Suprapubic skin (tissue), 4 donors: Measurements from ENCODE around the gene CYP26B1. TPM values are rescaled to one million over a fixed set of nuclear protein-coding genes. Genes with fewer than 3 reads are reported as not detected.

Source experiments
- DNase-seq, 2 donors: peaks; one replicate each; pipeline ENCODE4 v3.0.0-alpha.2; 2019; ENCODE audit warnings: low spot score in 2 of 2
- H3K27ac ChIP-seq: fragments of 200-600 bp; sonication (generic); one replicate; pipeline ENCODE4 v1.5.1; 2019
- H3K27me3 ChIP-seq: fragments of 200-600 bp; sonication (generic); one replicate; pipeline ENCODE4 v1.5.1; 2019
- H3K36me3 ChIP-seq: fragments of 200-600 bp; sonication (generic); one replicate; pipeline ENCODE4 v1.5.1; 2019
- H3K4me1 ChIP-seq: fragments of 200-600 bp; sonication (generic); one replicate; pipeline ENCODE4 v1.5.1; 2019
- H3K4me3 ChIP-seq: fragments of 200-600 bp; sonication (generic); one replicate; pipeline ENCODE4 v1.5.1; 2019; ENCODE audit warnings: mild to moderate bottlenecking
- H3K9me3 ChIP-seq: fragments of 200-600 bp; sonication (generic); one replicate; pipeline ENCODE4 v1.5.1; 2019
- EP300 ChIP-seq: sonication (generic); formaldehyde crosslinking; IDR thresholded peaks from one replicate; pipeline ENCODE4 v1.6.1; 2017; ENCODE audit warnings: antibody characterized with exemption
- POLR2A ChIP-seq, 2 donors: fragments of 450-650 bp; IDR thresholded peaks; one replicate each; pipeline ENCODE4 v1.6.1; 2017; ENCODE audit warnings: antibody characterized with exemption in 2 of 2, mild to moderate bottlenecking in 2 of 2, moderate library complexity in 2 of 2
- POLR2AphosphoS5 ChIP-seq, 3 donors: sonication (generic); formaldehyde crosslinking; IDR thresholded peaks; one replicate each; pipeline ENCODE4 v1.6.1; 2017; ENCODE audit warnings: antibody characterized with exemption in 3 of 3
- WGBS: methylation state at CpG from one replicate; pipeline ENCODE4 v1.1.5; 2018; 5-methylcytosine and 5-hydroxymethylcytosine counted together
- total RNA-seq, 4 donors: library from RNA; depleted of rRNA; stranded (reverse); fragments of >200 nt; gene quantifications; one replicate each; pipeline ENCODE4 v1.1.0, GENCODE V29; 2016
- TF ChIP-seq, protein P1 (sequence below), 2 donors: fragments of 200-600 bp in 1 of 2; fragments of 450-650 bp in 1 of 2; sonication (generic) in 1 of 2; IDR thresholded peaks; one replicate each; pipeline ENCODE4 v1.5.1; 2016 to 2019; ENCODE audit warnings: antibody characterized with exemption in 2 of 2, mild to moderate bottlenecking in 1 of 2, moderate library complexity in 1 of 2

The CYP26B1 gene
- total RNA-seq, 4 donors from 2014 or later, result 53.3 to 83.3 (median 67.7) TPM

DNA sequence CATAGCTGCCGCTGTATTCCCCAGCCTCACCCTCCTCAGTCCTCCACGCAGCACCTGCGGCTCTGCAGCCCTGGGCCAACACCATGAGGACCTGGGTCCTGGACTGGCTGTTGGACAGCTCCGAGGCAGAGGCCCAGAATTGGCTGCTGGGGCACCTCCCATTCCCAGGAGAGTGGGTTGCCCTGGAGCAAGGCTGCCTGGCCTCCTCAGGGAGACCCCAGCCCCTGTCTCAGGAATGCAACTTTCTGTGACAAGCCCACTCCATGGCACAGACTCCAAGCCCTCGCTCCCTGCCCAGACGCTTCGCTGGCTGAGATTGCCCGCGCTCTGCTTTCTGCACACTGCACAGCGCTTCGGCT is 33.0 kb downstream of the CYP26B1 start:
- H3K27ac ChIP-seq, result peak overlapping the region; percentile 70
- TF ChIP-seq EP300 (no peak), POLR2AphosphoS5 (IDR thresholded peaks at IDR 0.05) (no peak), POLR2A (IDR thresholded peaks at IDR 0.05) (no peak)
- TF ChIP-seq, protein P1, sequence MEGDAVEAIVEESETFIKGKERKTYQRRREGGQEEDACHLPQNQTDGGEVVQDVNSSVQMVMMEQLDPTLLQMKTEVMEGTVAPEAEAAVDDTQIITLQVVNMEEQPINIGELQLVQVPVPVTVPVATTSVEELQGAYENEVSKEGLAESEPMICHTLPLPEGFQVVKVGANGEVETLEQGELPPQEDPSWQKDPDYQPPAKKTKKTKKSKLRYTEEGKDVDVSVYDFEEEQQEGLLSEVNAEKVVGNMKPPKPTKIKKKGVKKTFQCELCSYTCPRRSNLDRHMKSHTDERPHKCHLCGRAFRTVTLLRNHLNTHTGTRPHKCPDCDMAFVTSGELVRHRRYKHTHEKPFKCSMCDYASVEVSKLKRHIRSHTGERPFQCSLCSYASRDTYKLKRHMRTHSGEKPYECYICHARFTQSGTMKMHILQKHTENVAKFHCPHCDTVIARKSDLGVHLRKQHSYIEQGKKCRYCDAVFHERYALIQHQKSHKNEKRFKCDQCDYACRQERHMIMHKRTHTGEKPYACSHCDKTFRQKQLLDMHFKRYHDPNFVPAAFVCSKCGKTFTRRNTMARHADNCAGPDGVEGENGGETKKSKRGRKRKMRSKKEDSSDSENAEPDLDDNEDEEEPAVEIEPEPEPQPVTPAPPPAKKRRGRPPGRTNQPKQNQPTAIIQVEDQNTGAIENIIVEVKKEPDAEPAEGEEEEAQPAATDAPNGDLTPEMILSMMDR (IDR thresholded peaks at IDR 0.05), result no peak
- H3K4me3 ChIP-seq, result no peak overlapping the region
- H3K4me1 ChIP-seq, result peaks cover 31% of the 10 kb centered on the region
- WGBS, result 77% methylated on average over 11 of the region's 11 CpGs
- H3K36me3 ChIP-seq, result no peaks in the 10 kb centered on the region
- peak in 1 of 2 donors; percentile 70 for DNase-seq
- peaks cover 3% of the 10 kb centered on the region for H3K27me3 ChIP-seq
- no peaks in the 10 kb centered on the region for H3K9me3 ChIP-seq

DNA sequence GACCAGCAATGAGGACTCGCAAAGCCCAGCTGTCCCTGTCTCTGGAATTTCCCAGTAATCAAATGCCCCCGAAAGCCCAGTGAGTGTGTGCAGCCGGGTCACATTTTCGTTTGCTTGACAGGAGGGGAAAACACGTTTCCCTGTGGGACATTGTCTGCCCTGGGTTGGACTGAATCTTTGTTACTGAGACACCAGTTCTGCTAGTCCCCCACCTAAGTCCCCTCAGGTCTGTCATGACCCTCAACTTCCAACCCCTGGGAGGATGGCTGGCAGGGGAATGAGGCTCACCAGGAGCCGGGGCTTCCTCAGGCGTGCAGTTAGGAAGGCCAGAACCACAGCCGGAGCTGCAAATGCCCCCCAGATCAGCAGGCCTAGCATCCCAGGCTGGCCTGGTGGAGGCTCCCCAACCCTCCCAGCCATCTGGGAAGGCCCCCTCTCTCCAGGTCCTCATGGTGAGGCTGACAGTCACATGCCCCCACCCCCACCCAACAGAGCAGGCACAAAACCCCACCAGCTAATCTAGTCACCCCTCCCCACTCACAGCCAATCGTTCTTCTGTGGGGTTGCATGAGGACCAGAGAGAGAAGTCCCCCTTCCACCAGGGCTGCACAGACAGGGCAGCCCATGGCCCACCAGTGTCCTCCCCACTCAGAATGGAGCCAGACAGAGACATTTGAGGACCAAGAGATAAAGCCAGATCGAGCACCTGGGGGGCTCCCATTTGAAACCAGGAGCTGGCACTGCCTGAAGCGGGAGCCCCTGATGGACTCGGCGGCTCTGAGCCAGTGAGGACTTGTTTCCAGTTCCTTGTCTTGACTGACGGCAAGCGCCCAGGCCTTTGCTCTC is 33.6 kb downstream of the CYP26B1 start:
- peaks cover 31% of the 10 kb centered on the region for H3K4me1 ChIP-seq
- DNase-seq, result peak in 1 of 2 donors; percentile 56
- WGBS, result 82% methylated on average over 8 of the region's 15 CpGs
- no peak overlapping the region for H3K27ac ChIP-seq
- no peak overlapping the region for H3K4me3 ChIP-seq
- no peaks in the 10 kb centered on the region for H3K9me3 ChIP-seq
- peaks cover 5% of the 10 kb centered on the region for H3K27me3 ChIP-seq
- no peaks in the 10 kb centered on the region for H3K36me3 ChIP-seq
- TF ChIP-seq POLR2A (IDR thresholded peaks at IDR 0.05) (no peak), EP300 (no peak), POLR2AphosphoS5 (IDR thresholded peaks at IDR 0.05) (no peak)
- TF ChIP-seq, protein P1 (IDR thresholded peaks at IDR 0.05), result no peak

DNA sequence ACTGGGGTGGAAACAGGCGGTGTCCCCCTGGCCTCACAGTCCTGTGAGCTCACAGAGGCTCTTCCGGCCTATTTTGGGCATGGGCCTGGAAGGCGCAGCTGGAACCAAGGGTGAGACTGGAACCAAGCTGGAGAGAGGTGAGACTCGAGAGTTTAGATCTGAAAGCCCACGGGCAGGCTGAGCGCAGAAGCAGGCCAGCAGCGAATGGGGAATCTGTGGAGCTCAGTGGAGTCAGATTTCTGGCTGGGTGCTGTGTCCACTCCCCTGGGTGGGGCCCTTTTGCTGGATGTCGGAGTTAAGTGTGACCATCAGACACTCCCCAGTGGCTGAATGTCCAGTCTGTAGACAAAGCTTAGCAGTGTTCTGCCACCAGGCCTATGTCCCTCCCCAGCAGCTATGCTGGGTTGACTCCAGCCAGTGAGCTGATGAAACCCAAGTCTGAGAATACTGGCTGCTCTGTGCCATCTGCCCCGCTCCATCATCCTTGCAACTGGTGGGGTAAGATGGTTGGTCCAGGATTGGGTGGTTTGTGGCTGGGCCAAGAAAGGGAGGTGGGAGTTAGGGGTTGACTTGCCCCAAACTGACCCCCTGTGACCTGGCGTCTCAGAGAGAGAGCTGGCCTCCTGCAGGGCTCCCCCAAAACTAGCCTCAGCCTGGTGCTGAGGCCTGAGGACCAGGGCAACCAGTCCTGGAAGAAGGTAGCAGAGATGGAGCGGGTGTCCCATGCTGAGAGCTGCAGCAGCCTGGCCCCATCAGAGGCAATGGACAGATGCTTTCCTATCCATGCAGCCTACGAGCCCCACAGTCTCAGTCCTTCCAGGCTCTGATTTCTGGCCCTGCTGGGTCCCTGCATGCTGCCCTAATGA is 34.4 kb downstream of the CYP26B1 start:
- Histone ChIP-seq H3K4me3 (no peak overlapping the region), H3K4me1 (peaks cover 31% of the 10 kb centered on the region), H3K9me3 (no peaks in the 10 kb centered on the region), H3K27ac (no peak overlapping the region), H3K36me3 (no peaks in the 10 kb centered on the region), H3K27me3 (peaks cover 3% of the 10 kb centered on the region)
- WGBS, result 72% methylated on average over 12 of the region's 12 CpGs
- peak in 1 of 2 donors; percentile 45 for DNase-seq
- TF ChIP-seq POLR2AphosphoS5 (IDR thresholded peaks at IDR 0.05) (no peak), POLR2A (IDR thresholded peaks at IDR 0.05) (no peak), EP300 (no peak)
- TF ChIP-seq, protein P1 (IDR thresholded peaks at IDR 0.05), result no peak

DNA sequence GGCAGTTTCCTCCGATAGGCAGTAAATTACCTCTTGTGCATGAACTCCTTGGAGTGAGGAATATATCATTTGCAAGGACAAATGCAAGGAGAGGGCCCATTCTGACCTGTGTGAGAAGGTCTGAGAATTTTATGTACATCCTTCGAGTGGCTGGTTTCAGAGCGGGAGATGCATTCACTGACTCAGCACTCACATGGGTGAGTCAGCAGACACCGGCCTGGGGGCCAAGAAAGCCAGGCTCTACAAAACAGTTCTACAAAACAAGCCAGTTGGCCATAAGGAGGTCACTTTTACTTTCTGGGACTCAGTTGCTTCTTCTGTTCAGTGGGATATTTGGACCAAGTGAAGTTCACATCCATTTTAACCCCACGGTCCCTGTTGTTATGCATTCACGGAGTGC is 35.3 kb downstream of the CYP26B1 start:
- 82% methylated on average over 6 of the region's 6 CpGs for WGBS
- H3K9me3 ChIP-seq, result no peaks in the 10 kb centered on the region
- H3K27me3 ChIP-seq, result peaks cover 3% of the 10 kb centered on the region
- peaks cover 31% of the 10 kb centered on the region for H3K4me1 ChIP-seq
- DNase-seq, result peak in 1 of 2 donors; percentile 45
- no peak overlapping the region for H3K4me3 ChIP-seq
- TF ChIP-seq EP300, result no peak
- TF ChIP-seq, protein P1 (IDR thresholded peaks at IDR 0.05), result no peak
- no peak for TF ChIP-seq POLR2AphosphoS5 (IDR thresholded peaks at IDR 0.05)
- TF ChIP-seq POLR2A (IDR thresholded peaks at IDR 0.05), result no peak
- H3K27ac ChIP-seq, result no peak overlapping the region
- H3K36me3 ChIP-seq, result no peaks in the 10 kb centered on the region

DNA sequence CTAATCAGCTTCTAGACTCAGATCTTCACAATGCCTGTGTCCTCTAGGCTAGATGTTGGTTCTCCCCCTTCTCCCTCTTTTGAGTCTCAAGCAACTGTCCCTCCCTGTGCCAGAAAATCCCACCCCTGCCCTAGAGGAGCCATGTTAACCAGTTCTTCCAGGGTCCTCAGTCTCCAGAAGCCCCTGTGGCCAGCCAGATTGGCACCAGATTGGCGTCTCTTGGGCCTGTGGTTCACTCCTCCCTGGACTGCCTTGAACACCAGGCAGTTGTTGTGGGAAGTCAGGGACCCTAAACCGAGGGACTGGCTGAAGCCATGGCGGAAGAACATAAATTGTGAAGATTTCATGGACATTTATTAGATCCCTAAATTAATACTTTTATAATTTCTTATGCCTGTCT is 36.6 kb downstream of the CYP26B1 start:
- no peaks in the 10 kb centered on the region for H3K9me3 ChIP-seq
- peaks cover 26% of the 10 kb centered on the region for H3K4me1 ChIP-seq
- WGBS, result 100% methylated on average over 3 of the region's 3 CpGs
- peaks cover 3% of the 10 kb centered on the region for H3K27me3 ChIP-seq
- H3K36me3 ChIP-seq, result no peaks in the 10 kb centered on the region
- H3K4me3 ChIP-seq, result no peak overlapping the region
- no peak for DNase-seq
- TF ChIP-seq, protein P1 (IDR thresholded peaks at IDR 0.05), result no peak
- H3K27ac ChIP-seq, result no peak overlapping the region
